Panc1 (cell line): ENCODE results near the gene RFTN1.

Source experiments
- POLR2AphosphoS5 ChIP-seq: IDR thresholded peaks from 2 replicates; pipeline ENCODE4 v1.6.1; 2012; ENCODE audit warnings: mild to moderate bottlenecking, low read depth, low read length, moderate library complexity
- SIN3A ChIP-seq: IDR thresholded peaks from 2 replicates; pipeline ENCODE4 v1.6.1; 2012; ENCODE audit warnings: low read depth, mild to moderate bottlenecking, low read length, moderate library complexity, borderline replicate concordance; ENCODE audit not compliant: insufficient read depth
- TCF7L2 ChIP-seq: IDR thresholded peaks from 2 replicates; pipeline ENCODE4 v1.6.1; 2011; ENCODE audit warnings: mild to moderate bottlenecking, low read depth, low read length, inconsistent platforms
- TF ChIP-seq, protein P1 (sequence below): fragments of 450-650 bp; IDR thresholded peaks from 2 replicates; pipeline ENCODE4 v1.5.1; 2017; ENCODE audit warnings: mild to moderate bottlenecking

GRCh38 chr3:16401273-16401672 lies 112.2 kb downstream of the RFTN1 start:
- TF ChIP-seq, protein P1, sequence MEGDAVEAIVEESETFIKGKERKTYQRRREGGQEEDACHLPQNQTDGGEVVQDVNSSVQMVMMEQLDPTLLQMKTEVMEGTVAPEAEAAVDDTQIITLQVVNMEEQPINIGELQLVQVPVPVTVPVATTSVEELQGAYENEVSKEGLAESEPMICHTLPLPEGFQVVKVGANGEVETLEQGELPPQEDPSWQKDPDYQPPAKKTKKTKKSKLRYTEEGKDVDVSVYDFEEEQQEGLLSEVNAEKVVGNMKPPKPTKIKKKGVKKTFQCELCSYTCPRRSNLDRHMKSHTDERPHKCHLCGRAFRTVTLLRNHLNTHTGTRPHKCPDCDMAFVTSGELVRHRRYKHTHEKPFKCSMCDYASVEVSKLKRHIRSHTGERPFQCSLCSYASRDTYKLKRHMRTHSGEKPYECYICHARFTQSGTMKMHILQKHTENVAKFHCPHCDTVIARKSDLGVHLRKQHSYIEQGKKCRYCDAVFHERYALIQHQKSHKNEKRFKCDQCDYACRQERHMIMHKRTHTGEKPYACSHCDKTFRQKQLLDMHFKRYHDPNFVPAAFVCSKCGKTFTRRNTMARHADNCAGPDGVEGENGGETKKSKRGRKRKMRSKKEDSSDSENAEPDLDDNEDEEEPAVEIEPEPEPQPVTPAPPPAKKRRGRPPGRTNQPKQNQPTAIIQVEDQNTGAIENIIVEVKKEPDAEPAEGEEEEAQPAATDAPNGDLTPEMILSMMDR = no peak
- TF ChIP-seq POLR2AphosphoS5 = no peak
- no peak for TF ChIP-seq SIN3A
- TF ChIP-seq TCF7L2 = no peak
